Measurements from ENCODE around the gene RELL1.
"Not testable (repeated sequence)": the region's sequence is repeated elsewhere in the genome, so short reads cannot be mapped to it uniquely, and the experiment has no call there.

Gene RELL1

DNA sequence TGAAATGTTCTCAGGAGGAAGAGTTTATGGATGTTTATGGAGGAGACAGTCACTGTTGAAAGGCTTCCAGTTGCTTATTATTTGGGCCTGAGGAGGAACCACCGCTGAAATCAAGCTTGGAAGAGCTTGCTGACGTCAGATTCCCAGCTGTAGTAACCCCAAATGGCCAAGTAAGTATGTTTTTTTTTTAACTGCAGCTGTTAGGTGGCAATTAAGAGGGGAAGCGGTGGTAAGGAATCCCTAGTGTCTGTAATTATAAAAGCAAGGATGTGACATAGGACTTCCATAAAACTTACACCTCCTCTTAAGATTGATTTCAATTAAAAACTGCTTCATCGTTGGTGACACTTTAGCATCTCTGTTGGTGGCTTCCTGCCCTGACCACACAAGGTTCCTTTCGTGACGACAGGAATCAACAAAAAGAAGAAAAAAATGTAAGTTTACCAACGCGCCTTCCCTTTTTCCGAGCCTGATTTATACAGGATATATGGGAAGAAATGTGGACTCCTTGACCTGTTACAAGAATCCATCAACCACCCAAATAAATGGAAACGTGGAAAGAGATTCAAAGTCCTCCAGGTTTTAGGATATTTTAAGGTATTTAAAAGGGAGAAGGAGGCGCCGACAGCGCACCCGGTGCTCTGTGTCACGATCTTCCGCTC lies 884 bp downstream of the RELL1 start:
- H3K4me3 Mint-ChIP-seq: peak overlapping the region; percentile 92
- H3K36me3 Mint-ChIP-seq: peaks cover 30% of the 10 kb centered on the region
- peak; percentile 72 for DNase-seq
- peak overlapping the region; percentile 98 for H3K27ac Mint-ChIP-seq
- peaks cover 39% of the 10 kb centered on the region for H3K4me1 Mint-ChIP-seq
- no peaks in the 10 kb centered on the region for H3K9me3 Mint-ChIP-seq
- peaks cover 3% of the 10 kb centered on the region for H3K27me3 Mint-ChIP-seq
- CTCF ChIA-PET: interaction anchor here (0.9 to 1.0 kb wide), 2 partner anchors 79 to 84 kb away, joined by 4 read pairs; no protein-coding TSS in a partner anchor

DNA sequence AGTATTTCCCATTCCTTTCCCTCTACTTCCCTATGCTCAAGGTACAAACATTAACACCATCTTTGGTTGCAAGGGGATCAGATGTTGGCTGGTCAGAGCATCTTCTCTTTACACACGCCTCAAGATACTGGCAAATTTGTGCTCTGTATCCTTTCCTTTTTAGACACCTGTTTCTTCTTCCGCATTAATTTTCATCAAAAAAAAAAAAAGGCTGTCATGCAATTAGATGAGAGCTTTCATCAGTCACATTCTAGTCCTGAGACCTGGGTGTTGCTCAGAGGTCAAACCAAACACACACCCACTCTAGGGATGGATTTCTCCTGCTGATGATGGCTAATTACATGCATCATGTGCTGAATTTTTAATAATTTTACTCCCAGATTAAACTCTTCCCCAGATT lies 2.0 kb downstream of the RELL1 start:
- H3K27ac Mint-ChIP-seq: peak overlapping the region; percentile 98
- CTCF ChIA-PET: no interaction called here
- no peak for DNase-seq
- no peaks in the 10 kb centered on the region for H3K9me3 Mint-ChIP-seq
- H3K36me3 Mint-ChIP-seq: peaks cover 33% of the 10 kb centered on the region
- peaks cover 41% of the 10 kb centered on the region for H3K4me1 Mint-ChIP-seq
- no peaks in the 10 kb centered on the region for H3K27me3 Mint-ChIP-seq
- H3K4me3 Mint-ChIP-seq: peak overlapping the region; percentile 92

DNA sequence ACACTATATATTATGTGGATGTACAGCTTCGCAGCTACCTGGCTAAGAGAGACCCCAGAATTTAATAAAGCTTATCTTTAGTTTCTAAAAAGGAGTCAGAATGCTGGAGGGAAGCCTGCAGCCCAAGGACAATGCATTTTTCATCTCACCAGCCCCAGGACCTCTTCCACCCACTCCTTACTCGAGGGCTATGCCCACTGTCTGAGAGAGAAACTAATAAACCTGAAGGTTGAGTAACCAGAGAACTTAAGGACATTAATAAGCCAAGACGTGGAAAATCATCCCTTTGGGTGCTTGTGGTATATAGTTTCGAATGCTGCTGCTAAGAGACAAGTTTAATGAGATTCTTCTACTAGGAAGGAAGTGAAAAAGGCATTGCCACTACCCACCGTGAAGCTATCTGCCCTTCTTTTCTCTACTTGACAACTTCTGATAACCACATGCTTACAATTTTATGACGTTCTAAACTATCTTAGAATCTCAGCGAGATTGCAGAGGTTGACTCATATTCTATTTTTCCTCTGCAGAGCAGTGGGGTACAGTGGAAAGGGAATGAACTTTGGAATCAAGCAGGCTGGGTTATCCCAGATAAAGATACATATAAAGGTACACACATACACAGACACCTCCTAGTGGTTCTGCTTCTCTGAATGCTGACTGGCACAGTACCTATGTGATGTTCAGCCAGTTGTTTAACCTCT lies 3.3 kb downstream of the RELL1 start:
- no peak for DNase-seq
- Mint-ChIP-seq H3K36me3 (peaks cover 42% of the 10 kb centered on the region), H3K27ac (peak overlapping the region; percentile 87), H3K4me3 (peak overlapping the region; percentile 68), H3K27me3 (no peaks in the 10 kb centered on the region), H3K4me1 (peaks cover 50% of the 10 kb centered on the region), H3K9me3 (no peaks in the 10 kb centered on the region)
- CTCF ChIA-PET: interaction anchor here (0.8 to 1.4 kb wide), 3 partner anchors 65 to 230 kb away, joined by 3 read pairs; a partner anchor contains a TSS

DNA sequence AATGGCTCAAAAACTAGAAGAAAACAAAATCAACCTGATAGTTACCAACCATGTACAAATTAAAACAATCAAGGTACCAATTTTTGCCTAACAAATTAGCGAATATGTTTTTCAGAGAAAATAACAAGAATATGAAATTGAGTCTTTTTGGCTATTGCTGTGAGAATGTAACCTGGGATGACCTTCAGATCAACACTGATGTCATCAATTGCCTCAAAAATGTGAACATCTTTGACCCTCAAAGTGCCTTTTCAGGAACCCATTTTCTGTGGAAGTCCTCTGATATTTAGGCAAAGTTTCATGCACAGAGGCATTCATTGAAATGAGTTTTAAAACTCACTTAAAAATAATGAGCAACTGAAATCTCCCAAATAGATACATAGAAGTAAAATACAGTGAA lies 6.1 kb downstream of the RELL1 start:
- H3K4me3 Mint-ChIP-seq: no peak overlapping the region
- CTCF ChIA-PET: no interaction called here
- no peak overlapping the region for H3K27ac Mint-ChIP-seq
- H3K4me1 Mint-ChIP-seq: peaks cover 64% of the 10 kb centered on the region
- DNase-seq: no peak
- no peaks in the 10 kb centered on the region for H3K9me3 Mint-ChIP-seq
- no peaks in the 10 kb centered on the region for H3K27me3 Mint-ChIP-seq
- peaks cover 57% of the 10 kb centered on the region for H3K36me3 Mint-ChIP-seq

DNA sequence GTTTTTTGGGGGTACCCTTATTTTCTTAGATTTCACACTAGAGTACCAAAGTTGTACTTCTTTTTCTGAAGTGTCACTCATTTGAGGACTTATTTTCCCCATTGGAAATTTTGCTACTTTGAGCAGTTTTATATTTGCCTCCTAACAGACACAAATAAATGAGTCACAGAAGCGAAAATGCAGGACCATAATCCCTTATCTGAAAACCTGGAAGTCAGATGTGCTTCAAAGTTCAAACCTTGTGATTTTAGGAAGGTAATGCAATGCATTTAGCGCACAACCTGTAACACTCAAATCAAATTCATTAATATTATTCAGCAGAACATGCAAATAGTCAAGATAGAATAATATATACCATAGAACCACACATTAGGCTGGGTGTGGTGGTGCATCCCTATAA lies 6.9 kb downstream of the RELL1 start:
- Mint-ChIP-seq H3K27me3 (no peaks in the 10 kb centered on the region), H3K4me3 (no peak overlapping the region), H3K4me1 (peaks cover 64% of the 10 kb centered on the region), H3K36me3 (peaks cover 54% of the 10 kb centered on the region), H3K9me3 (no peaks in the 10 kb centered on the region), H3K27ac (no peak overlapping the region)
- no peak for DNase-seq
- CTCF ChIA-PET: no interaction called here

DNA sequence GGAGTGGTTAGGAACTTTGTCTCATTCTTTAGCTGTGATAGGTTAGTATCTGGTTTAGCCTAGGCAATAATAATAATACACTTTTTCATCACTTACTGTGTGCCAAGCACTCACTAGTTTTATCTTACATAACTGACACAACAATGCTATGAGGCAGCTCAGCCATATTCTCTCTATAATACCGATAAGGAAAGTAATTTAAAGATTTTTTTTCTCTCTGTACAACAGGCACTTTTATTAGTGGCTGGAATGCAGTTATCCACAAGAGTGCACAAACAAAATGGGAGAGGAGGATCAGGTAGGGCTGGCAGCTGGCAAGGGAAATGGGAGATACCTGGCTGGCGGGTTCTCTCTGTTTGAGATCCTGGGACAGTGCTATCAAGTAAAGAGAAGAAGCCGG lies 7.6 kb downstream of the RELL1 start:
- no peak overlapping the region for H3K4me3 Mint-ChIP-seq
- no peak for DNase-seq
- H3K9me3 Mint-ChIP-seq: no peaks in the 10 kb centered on the region
- CTCF ChIA-PET: no interaction called here
- H3K27me3 Mint-ChIP-seq: no peaks in the 10 kb centered on the region
- H3K36me3 Mint-ChIP-seq: peaks cover 56% of the 10 kb centered on the region
- peaks cover 67% of the 10 kb centered on the region for H3K4me1 Mint-ChIP-seq
- H3K27ac Mint-ChIP-seq: no peak overlapping the region

DNA sequence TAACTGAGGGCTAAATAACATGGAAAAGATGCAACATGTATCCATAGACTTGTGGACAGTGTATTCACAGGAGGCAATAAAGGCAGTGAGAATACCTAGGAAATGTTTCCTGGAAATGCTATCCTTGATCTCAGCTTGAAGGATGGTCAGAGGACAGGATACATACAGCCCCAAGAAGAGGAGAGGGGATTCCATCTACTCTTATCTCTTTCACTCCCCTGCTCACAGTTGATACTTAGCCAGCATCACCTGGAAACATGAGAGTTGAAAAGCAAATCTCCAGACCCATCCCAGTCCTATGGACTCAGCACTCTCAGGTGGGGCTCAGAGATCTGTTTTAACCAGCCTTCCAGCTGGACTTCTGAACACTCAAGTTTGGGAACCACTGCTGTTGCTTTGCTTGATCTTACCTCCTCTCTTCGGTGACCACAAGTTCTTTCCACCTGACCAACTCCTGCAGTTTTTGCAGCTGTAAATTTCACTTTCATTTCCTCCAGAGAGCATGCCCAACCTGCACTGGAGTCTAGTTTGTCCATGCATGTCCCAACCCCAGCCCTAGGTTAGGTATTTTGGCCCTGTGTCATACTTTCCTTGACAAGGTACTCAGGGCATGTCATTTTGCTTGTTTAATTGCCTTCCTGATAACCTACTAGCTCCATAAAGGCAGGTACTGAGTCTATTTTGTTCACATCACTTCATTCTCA lies 10.4 kb downstream of the RELL1 start:
- peaks cover 65% of the 10 kb centered on the region for H3K4me1 Mint-ChIP-seq
- H3K27ac Mint-ChIP-seq: peak overlapping the region; percentile 59
- peak; percentile 58 for DNase-seq

DNA sequence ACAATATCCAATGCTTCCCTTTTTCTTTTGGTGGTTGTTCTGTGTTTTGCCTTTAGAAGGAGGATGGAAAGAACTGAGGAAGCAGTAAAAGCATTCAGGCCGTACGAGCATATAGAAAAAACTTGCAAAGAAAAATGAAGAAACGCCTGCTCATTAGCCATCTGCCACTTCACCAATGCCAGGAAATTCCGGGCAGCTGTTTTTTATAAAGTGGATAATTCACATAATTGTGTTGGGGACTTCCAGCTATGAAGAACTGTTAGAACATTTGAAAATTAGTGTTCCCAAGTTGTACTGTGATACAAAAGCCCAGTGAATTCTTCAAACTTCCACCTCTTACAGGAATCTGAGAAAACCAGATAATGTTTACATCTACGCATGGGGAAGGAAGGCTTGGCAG lies 11.7 kb downstream of the RELL1 start:
- H3K4me1 Mint-ChIP-seq: peaks cover 71% of the 10 kb centered on the region
- no peaks in the 10 kb centered on the region for H3K27me3 Mint-ChIP-seq
- DNase-seq: no peak
- H3K9me3 Mint-ChIP-seq: no peaks in the 10 kb centered on the region
- CTCF ChIA-PET: no interaction called here
- no peak overlapping the region for H3K4me3 Mint-ChIP-seq
- H3K36me3 Mint-ChIP-seq: peaks cover 51% of the 10 kb centered on the region
- no peak overlapping the region for H3K27ac Mint-ChIP-seq

More for the DNA sequence above, 10.4 kb downstream of the RELL1 start:
- Mint-ChIP-seq H3K27me3 (no peaks in the 10 kb centered on the region), H3K9me3 (no peaks in the 10 kb centered on the region), H3K36me3 (peaks cover 54% of the 10 kb centered on the region), H3K4me3 (peak overlapping the region; percentile 29)
- CTCF ChIA-PET: no interaction called here

DNA sequence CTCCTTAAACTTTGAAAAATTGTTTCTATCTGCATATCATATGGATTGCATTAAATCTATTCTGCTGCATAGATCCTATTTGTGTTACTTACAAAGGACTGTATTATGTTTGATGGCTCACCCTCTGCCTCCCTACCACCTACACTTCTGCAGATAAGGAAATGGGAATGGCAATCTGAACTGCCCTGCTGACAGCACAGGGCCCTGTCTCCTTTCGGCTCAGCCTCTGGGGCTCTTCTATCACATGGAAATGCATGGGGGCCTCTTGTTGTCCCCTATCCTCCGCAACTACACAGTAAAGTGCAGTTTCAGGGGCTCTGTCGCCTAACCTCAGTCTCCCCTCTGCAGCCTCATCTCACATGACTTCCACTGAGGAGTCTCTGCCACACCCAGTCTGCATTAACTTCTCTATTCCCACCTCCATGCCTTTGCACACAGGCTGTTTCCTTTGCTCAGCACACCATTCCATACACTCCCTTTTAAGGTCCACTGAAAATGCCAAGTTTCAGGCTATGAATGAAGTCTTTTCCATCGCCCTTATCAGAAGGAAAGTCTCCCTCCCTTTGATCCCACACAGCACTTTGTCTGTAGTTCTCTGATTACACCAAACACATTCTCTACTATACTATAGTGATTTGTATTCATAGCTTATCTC lies 12.5 kb downstream of the RELL1 start:
- peaks cover 48% of the 10 kb centered on the region for H3K36me3 Mint-ChIP-seq
- no peaks in the 10 kb centered on the region for H3K27me3 Mint-ChIP-seq
- CTCF ChIA-PET: no interaction called here
- no peak overlapping the region for H3K27ac Mint-ChIP-seq
- peaks cover 70% of the 10 kb centered on the region for H3K4me1 Mint-ChIP-seq
- H3K9me3 Mint-ChIP-seq: no peaks in the 10 kb centered on the region
- no peak for DNase-seq
- no peak overlapping the region for H3K4me3 Mint-ChIP-seq

DNA sequence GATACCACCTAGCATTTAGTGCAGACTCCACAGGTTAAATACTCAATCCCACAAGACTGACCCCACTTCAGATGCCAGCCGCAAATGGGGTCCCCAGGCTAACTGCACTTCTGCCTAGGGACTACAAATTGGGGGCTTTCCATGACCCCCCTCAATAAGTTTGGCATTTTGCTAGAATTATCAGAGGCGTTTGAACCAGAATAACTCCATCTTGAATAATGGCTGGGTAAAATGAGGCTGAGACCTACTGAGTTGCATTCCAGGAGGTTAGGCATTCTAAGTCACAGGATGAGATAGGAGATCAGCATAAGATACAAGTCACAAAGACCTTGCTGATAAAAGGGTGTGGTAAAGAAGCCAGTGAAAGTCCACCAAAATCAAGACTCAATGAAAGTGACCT lies 15.1 kb downstream of the RELL1 start:
- no peak overlapping the region for H3K4me3 Mint-ChIP-seq
- CTCF ChIA-PET: no interaction called here
- H3K27ac Mint-ChIP-seq: no peak overlapping the region
- H3K4me1 Mint-ChIP-seq: peaks cover 67% of the 10 kb centered on the region
- no peak for DNase-seq
- no peaks in the 10 kb centered on the region for H3K27me3 Mint-ChIP-seq
- no peaks in the 10 kb centered on the region for H3K9me3 Mint-ChIP-seq
- peaks cover 39% of the 10 kb centered on the region for H3K36me3 Mint-ChIP-seq

DNA sequence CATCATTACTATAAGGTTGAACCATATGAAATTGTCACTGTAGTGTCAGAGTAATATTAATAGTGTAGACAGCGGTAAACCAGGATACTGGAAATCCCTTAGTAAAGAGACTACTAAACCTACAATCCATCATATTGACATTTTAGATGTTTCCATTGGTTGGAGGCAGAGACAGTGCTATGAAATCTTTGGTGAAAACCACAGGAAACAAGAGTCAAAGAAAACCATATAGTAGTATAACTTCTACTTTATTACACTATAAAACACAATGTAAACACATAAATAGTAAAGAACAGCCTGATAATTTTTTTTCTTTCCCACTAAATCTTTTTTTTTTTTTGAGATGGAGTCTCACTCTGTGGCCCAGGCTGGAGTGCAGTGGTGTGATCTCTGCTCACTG lies 15.9 kb downstream of the RELL1 start:
- no peak overlapping the region for H3K4me3 Mint-ChIP-seq
- no peak for DNase-seq
- peaks cover 36% of the 10 kb centered on the region for H3K36me3 Mint-ChIP-seq
- no peak overlapping the region for H3K27ac Mint-ChIP-seq
- H3K9me3 Mint-ChIP-seq: no peaks in the 10 kb centered on the region
- no peaks in the 10 kb centered on the region for H3K27me3 Mint-ChIP-seq
- peaks cover 67% of the 10 kb centered on the region for H3K4me1 Mint-ChIP-seq
- CTCF ChIA-PET: no interaction called here

DNA sequence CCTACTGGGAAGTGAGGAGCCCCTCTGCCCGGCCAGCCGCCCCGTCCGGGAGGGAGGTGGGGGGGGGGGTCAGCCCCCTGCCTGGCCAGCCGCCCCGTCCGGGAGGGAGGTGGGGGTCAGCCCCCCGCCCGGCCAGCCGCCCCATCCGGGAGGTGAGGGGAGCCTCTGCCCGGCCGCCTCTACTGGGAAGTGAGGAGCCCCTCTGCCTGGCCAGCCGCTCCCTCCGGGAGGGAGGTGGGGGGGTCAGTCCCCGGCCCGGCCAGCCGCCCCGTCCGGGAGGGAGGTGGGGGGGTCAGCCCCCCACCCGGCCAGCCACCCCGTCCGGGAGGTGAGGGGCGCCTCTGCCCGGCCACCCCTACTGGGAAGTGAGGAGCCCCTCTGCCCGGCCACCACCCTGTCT lies 17.1 kb downstream of the RELL1 start:
- H3K4me1 Mint-ChIP-seq: peaks cover 65% of the 10 kb centered on the region
- H3K27ac Mint-ChIP-seq, DNase-seq, H3K4me3 Mint-ChIP-seq, H3K27me3 Mint-ChIP-seq, CTCF ChIA-PET, H3K9me3 Mint-ChIP-seq: not testable (repeated sequence)
- peaks cover 33% of the 10 kb centered on the region for H3K36me3 Mint-ChIP-seq

DNA sequence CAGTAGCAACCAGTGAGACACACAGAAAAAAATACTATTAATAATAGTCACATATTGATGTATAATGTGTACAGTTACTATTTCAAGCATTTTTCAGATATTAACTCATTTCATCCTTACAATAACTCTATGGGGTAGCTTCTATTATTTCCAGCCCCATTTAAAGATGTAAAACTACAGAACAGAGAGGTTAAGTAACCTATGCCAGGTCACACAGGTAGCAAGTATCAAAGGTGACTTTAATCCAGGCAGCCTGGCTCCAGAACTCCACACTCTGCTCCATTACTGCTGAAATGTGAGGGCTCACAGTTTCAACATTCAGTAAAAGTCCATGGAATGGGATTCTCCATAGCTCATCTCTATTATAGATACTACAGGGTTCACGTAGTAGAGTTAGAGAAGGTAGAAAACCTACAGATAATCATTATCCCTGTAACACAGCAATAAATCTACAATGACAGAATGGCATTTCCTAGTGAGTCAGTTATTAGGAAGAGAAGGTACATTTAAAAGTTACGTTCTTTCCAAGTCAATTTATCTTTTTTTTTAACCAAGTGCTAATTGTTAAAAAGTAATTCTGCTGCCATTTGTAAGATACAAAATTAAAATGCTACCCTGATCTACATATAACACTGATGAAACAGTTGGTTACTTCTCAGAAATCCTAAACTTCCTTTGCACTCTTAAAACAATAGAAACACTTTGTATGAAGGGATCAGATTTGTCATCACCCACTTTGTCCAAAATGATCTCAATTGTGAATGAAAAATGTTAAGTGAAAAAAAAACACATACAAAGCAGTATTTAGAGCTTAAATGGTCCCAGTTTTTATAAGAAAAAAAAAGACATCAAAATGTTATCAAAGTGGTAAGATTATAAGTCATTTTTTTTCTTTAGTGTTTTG lies 18.7 kb downstream of the RELL1 start:
- H3K4me1 Mint-ChIP-seq: peaks cover 67% of the 10 kb centered on the region
- CTCF ChIA-PET: interaction anchor here (1.1 kb wide), 1 partner anchor 64 kb away, joined by 3 read pairs; no protein-coding TSS in a partner anchor
- H3K27ac Mint-ChIP-seq: no peak overlapping the region
- DNase-seq: no peak
- H3K36me3 Mint-ChIP-seq: peaks cover 27% of the 10 kb centered on the region
- no peaks in the 10 kb centered on the region for H3K9me3 Mint-ChIP-seq
- no peak overlapping the region for H3K4me3 Mint-ChIP-seq
- no peaks in the 10 kb centered on the region for H3K27me3 Mint-ChIP-seq
